Stimulated activated CD8-positive, alpha-beta memory T cell treated with anti-CD3 and anti-CD28 coated beads, Interleukin-7, amount 100 ng/mL, for 48 hours (primary cell): ENCODE data around the gene CMKLR1.

ENCODE experiments used
- DNase-seq, 2 donors: peaks; one replicate each; pipeline ENCODE4 v3.0.0-alpha.2; 2020; ENCODE audit warnings: low read depth in 1 of 2; ENCODE audit errors: extremely low read depth in 1 of 2

Gene CMKLR1

DNA sequence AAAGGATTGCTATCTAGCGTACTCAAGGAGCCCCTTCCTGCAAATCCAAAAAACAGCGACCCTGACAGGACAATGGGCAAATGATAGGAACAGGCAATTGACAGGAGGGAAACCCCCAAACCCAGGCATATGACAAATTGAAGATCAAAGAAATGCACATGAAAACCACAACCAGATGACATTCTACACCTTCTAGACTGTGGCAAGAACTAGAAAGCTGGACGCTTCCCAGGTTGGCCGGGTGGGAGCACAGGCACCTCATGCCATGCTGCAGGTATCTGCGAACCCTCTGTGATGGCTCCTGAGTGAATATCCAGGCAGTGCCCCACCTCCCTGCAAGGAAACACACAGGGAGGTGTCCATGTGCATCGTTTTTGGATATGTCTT is 37.1 kb downstream of the CMKLR1 start:
- no peak for DNase-seq

DNA sequence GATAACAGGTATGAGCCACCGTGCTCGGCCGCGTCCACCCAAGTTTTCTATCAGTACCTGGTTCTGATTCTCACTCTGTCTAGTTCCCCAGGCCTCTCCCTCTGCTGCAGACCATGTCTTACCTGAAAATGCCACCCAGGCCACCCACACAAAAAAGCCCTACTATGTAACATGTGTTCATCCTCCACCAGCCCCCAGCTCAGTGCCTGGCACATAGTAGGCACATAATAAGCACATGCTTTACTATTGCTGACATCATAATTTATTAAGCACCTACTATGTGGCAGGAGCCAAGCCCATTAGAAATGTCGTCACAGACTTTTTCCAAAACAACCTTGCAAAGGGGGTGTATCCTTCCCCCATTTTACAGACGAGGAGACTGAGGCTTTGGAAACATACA is 37.8 kb downstream of the CMKLR1 start:
- no peak for DNase-seq

DNA sequence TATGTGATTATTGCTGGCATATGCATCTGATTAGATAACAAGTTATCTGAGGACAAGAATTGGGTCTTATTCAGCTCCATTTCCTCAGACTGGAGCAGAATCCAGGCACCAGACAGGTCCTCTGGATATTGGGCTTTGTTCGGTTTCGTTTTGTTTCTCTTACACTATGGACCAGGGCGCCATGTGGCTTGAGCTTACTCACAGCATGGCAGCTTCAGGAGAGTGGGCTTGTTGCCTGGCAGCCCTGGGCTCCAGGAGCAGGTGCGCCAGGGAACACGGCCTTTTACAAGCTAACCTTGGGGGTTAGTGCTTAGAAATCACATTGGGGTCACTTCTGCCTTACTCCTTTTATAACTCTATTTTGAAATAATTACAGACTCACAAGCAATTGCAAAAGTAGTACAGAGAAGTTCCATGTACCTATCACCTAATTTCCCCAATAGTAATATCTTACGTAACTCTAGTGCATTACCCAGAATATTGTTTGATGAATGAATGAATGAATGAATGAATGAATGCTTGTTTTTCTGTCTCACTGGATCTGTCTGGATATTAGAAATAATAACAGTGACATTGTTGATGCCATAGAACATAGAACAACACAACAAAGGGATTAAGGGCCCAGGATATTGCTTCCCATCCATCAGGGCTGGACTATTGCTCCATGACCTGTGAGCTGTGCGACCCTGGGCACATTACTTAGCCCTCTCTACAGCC is 39.0 kb downstream of the CMKLR1 start:
- no peak for DNase-seq

DNA sequence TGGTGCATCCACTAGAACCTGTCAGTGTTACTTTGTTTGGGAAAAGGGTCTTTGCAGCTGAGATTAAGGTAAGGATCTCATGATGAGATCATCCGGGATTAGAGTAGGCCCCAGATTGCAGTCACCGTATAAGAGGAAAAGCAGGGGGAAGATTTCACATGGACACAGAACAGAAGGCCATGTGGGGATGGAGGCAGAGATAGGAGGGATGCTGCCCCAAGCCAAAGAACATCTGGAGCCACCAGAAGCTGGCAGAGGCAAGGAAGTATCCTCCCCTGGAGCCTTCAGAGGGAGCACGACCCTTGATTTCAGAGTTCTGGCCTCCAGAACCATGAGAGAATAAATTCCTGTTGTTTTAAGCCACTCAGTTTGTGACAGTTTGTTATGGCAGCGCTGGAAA is 39.6 kb downstream of the CMKLR1 start:
- DNase-seq = no peak

DNA sequence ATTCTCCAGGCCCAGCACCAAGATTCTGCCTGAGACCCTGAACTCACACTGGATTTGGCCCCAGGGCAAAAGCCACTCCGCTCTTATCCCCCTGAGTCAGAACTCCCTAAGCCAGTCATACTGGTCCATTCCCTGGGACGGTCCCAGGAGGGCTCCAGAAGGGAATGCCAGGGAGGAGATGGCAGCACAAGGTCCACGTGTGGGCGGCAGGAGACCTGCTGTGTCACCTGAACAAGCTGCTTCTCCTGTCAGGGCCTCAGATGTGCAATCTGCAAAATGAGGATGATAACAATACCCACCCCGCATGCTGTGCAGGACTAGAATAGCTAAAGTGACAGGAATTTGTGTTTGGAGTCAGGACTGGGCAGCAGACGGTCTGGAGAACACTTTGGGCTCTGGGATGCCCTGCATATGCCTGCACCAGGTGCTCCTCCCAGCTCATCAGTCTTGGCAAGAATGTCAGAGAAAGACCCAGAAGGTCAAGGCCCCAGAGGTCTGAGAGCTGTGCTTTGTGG is 40.3 kb downstream of the CMKLR1 start:
- no peak for DNase-seq

DNA sequence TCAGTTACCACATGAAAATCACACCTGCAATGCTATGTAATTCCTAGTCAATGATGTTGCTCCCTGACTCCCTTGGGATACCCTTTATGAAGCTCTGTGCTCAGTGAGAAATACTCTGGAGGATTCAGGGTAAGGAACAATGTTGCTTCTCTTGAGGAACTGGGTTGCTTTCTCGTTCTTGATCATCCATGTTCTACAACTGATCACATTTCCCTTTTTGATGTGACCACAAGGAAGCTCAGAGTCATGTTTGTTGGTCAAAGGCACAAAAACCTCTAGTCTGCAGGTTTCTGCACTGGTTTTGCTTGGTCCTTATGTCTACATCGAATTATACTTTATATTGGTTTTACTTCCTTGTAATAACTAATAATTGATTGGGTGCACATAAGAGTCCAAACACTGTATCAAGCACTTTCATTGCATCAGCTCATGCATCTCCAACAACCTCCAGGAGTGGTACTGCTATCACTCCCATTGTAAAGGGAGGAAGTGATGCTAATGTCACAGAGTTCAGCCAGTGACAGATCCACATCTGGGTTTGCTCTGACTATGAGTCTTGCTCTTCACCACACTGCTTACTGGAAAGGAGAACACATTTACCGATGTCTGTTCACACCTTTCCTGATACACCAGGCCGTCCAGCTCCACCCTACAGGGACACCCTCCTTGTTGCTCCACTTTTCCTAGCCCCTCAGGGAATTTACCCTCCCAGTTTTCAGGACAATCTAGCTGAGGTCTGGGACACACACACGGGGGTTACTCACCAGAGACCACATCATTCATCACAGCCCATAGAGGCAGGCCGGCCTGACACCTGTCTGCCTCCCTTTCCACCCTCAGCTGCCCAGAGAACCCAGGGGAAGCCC is 41.0 kb downstream of the CMKLR1 start:
- no peak for DNase-seq

DNA sequence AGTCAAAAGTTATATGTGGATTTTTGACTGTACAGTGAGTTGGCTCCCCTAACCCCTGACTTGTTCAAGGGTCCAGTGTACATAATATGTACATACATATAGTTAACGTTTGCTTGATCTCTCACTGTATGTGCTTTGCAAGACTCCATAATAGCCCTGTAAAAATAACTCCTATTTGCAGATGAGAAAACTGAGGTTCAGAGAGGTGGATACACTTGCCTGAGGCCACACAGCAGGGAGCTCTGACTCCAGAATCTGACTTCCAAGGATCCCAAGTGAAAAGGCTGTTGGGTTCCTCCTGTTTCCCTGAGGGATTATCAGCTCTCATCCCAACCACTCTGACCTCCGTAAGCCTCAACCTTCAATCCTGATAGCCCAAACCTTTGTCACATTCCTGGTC is 41.7 kb downstream of the CMKLR1 start:
- no peak for DNase-seq

DNA sequence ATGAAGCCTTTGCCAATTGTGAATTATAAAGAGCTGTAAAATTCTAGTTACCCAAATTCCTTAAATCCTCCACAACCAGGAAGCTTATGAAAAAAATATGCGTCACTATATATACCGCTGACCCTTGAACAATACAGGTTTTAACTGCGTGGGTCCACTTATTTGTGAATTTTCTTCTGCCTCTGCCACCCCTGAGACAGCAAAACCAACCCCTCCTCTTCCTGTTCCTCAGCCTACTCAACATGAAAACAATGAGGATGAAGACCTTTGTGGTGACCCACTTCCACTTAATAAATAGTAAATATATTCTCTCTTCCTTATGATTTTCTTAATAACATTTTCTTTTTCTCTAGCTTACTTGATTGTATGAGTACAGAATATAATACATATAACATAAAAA is 42.2 kb downstream of the CMKLR1 start:
- DNase-seq = no peak

DNA sequence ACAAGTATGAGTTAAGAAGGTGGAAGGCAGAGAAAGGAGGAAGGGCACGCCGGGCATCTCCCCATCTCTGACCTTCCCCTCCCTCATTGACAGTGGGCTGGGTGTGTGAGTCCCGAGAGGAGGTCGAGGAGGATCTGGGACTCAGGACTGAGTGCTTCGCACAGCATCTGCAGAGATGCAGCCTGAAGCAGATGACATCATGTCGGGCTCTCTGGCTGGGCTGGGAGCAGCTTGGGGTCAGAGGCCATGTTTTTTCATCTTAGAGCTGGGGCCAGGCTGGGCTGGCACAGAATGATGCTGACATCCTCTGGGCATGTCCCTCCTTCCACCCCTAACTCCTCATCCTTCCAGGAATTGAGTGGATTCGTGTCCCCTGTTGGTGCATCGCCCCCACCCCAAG is 43.5 kb downstream of the CMKLR1 start:
- DNase-seq = no peak

DNA sequence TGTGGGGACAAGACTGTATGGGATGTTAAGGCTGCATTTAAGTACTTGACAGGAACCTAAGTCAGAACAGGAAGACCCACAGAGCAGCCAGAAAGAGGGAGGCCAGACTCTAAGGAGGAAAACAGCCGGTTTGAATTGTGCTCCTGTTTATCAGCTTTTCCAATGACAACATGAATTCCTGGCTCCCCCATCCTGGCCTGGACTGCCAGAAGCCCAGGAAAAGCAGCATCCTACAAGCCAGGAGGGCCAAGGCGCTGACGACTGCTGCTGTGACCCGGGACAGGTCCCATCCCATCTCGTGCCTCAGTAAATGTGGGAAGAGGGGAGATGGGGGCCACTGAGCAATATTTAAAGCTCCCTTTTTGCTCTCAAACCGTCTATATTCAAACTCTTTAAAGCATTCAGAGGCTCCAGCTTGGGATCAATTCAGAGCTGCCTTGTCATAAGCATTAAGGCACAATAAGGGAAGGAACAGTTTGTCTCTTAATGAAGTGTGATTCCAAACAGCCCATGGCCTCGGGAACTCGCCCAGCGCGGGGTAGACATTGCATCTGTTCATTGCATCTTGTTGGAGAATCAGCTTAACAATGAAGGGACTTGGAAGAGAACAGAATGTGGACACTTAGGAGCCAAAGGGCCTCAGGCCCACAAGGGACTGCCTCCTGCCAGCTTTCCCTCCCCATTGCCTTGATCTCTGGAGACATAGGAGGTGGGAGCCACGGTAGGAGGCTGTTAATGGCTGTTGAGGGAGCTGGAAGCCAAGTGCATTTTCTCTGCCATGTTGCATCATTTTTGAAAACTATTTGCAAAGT is 49.6 kb downstream of the CMKLR1 start:
- no peak for DNase-seq

DNA sequence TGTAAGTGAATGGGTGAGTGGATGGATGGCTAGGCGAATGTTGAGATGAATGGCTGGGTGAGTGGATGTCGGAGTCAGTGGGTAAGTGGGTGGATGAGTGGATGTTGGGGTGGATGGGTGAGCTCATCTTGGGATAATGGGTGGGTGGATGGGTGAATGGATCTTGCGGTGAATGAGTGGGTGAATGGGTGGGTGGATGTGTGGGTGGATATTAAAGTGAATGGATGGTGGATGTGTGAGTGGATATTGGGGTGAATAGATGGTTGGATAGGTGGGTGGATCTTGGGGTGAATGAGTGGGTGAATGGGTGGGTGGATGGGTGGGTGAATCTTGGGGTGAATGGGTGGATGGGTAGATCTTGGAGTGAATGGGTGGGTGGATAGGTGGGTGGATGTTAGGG is 51.9 kb downstream of the CMKLR1 start:
- DNase-seq = no peak

DNA sequence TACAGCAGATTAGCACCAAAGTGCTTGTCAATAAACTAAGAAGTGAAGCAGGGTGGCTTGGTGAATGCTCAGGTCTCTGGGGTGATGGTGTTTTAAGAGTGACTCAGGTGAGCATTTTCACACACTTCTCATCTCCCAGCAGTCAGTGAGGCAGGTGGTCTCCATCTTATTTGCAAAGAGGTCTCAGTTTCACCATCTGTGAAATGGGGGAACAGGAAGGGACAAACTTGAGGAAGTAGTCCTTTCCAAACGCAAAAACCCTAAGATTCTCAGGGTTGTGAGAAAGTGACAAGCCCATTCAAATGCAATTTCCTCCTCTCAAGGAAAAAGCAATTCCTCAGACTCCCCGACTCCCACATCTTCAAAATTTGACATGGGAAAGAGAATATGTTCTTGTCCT is 54.1 kb downstream of the CMKLR1 start:
- no peak for DNase-seq

DNA sequence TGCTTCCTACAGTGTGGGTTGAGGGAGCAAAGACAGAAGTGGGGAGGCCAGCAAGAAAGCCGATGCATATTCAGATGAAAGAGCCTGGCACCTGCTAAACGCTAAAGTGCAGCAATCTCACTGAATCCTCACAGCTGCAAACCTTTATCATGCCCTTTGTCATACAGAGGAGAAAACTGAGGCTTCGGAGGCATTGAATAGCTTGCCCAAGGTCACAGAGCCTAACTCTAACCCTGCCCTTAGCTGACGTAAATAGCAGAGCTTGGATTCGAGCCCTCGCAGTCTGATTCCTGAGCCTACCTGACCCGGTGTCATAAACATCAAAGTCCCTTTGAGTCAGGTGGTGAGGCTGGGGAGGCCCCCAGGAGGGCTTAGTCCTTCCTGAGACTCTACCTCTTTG is 54.9 kb downstream of the CMKLR1 start:
- no peak for DNase-seq

DNA sequence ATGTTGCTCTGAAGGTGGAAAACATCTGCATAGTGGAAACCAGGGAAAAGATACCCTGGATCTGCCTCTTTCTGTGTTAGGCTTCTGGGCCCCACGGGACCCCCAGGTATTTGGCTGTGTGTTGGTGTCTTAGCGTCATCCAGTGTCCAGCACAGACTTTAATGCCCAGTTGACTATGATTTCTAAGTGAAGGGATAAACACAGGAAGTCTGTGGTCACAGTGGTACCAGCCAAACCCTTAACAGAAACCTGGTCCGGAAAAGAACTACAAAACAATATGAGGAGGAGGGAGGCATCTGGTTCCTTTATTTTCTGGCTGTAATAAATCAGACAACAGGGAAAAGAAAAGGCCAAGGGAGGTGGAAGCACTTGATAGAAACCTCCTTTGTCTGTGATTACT is 56.4 kb downstream of the CMKLR1 start:
- DNase-seq = no peak

DNA sequence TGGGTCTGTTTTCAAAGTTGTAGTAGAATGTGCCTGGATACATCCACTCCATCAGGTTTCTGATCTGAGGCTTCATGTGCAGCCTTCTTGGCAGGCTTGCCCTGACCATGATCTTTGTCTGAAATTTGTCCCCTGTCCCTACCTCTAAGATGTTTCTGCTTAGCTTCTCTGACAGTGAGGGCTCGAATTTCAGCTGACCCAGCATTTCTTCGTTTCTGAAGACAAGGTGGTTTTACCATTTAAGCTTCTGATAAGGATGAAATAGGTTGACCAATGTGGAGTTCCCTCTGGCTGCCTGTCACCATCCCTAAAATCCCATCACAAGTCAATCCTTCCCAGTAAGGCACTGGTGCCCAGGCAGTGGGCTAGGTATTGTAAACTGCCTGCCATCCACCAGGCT is 57.0 kb downstream of the CMKLR1 start:
- no peak for DNase-seq

DNA sequence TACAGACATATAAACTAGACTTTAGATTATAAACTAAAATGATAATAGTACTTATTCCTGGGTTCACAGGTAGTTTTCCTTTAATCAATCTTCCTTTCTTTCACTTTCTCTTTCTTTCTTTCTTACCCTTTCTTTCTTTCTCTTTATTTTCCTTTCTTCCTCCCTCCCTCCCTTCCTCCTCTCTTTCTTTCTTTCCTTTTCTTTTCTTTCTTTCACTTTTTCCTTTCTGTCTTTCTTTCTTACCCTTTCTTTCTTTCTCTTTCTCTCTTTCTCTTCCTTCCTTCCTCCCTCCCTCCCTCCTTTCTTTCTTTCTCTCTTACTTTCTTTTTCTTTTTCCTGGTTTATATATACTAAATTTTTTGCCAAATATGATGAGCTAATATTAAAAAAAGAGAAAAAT is 61.5 kb downstream of the CMKLR1 start:
- DNase-seq = no peak

DNA sequence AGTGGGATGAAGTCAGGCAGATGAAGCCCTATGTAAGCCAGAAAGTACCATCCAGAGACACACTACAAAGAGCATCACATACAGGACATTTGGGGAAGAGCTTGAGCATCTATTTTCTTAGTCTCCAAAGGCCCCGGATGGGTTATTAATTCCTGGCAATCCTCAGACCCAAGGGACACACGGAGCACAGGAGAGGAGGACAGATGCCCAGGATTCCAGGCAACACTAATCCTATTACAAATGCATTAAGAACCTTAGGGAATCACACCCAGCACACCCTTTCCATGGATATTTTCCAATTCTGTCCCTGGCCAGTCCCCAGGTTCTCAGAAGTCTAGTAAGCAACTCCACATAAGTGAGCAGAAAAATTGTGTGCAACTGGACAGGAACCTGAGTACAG is 65.9 kb downstream of the CMKLR1 start:
- no peak for DNase-seq

DNA sequence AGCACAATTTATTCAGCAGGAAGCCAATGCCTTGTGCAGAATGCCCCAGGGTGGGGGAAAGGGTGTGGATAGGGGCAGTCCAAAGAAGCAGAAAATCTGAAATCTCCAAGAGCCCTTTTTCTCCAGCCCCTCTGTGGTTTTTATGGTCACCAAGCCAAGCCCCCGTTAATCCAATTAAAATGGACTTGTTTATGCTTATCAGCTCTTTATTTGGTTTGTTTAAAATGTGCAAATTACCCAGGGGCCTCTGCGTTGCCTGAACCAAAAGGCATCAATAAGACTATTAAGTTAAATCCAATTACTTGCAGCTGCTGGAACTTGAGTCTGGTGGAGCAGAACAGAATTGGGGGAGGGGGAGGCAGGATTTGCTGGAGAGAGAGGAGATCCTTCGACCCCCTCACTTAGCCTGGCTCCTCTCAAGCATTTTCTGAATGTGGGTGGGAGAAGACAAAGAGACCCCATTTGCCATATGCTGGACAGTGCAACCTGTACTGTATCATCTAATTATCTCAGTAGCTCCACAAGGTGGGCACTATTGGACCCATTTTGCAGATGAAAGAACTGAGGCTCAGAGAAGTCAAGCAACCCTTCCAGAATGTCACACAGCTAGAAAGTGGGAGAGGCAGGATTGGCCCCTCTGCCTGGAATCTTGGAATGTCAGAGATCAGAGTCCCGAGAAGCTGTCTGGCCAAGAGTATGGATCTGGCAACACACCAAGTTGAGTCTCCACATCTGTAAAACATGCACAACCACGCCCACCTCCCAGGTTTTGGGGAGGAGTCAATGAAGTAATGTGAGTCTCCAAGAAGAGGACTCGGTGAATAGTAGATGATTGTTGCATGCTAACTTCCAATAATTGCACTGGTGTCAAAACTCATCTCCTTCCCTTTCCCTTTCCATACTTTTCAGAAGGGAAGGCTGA is 66.9 kb downstream of the CMKLR1 start:
- DNase-seq = no peak

DNA sequence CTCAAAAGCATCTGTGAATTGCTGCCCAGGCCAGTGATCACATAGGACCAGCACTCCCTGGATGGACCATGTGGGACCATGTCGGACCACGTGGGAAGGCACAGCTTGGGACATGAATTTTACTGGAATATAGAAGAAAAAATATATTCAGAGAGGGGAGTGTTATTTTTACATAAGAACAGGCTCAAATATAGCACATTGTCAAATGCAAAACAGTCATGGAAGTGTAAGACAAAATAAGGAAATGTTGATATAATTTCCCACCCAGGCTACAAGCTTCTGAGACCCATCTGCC is 68.3 kb downstream of the CMKLR1 start:
- no peak for DNase-seq

DNA sequence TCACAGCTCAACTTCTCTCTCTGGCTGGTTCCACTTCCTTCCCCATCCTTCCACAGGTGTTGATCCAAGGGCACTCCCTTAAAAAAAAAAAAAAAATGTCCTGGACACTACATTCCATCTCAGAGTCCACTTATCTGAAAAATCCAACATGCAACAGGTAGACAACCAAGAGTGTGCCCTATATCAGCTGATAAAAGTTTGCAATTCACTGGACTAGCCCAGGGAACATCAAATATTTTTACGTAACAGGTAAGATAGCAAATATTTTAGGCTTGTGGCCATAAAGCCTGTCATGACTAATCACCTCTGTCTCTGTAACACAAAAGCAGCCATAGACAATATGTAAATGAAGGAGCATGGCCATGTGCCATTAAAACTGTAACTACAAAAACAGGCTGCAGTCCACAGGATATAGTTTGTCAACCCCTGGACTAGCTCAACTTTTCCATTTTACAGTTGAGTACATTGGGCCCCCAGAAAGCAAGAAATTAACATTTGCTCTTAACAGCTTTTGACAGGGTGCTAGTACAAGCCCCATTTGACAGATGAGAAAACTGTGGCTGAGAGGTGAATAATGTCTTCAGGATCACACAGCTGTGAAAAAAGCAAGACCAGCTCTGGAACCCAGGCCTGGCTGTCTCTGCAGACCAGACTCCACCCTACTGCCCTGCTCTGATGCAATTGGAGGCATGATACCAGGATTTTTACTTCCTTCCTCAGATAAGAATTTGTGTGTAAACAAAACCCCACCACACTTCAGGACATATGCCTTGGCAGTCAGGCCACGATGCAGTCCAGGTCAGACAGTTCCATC is 68.9 kb downstream of the CMKLR1 start:
- DNase-seq = no peak
